Measurements from ENCODE around the gene ESRRB.

ESRRB gene

DNA sequence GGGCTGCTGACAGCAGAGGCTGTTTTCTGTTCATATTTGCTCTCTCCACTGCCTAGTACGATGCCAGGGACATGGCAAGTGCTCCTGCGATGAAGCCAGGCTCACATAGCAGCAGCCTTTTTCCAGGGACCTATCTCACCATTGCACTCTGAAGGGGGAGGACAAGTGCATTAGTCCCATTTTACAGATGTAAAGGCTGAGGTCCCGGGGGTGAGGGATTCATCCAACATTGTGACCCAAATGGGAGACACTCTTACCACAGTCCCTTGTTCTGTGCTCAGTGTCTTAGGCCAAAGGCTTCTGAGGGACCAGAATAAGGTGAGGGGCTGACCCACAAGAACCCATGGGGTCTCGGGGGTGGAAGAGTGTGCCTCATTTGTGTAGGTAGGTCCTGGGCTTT, 21.6 kb upstream of the ESRRB start:
- no peak overlapping the region for H3K27ac ChIP-seq
- TF ChIP-seq, protein P1, sequence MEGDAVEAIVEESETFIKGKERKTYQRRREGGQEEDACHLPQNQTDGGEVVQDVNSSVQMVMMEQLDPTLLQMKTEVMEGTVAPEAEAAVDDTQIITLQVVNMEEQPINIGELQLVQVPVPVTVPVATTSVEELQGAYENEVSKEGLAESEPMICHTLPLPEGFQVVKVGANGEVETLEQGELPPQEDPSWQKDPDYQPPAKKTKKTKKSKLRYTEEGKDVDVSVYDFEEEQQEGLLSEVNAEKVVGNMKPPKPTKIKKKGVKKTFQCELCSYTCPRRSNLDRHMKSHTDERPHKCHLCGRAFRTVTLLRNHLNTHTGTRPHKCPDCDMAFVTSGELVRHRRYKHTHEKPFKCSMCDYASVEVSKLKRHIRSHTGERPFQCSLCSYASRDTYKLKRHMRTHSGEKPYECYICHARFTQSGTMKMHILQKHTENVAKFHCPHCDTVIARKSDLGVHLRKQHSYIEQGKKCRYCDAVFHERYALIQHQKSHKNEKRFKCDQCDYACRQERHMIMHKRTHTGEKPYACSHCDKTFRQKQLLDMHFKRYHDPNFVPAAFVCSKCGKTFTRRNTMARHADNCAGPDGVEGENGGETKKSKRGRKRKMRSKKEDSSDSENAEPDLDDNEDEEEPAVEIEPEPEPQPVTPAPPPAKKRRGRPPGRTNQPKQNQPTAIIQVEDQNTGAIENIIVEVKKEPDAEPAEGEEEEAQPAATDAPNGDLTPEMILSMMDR (IDR thresholded peaks at IDR 0.05), result no peak
- TF ChIP-seq ZFX (IDR thresholded peaks at IDR 0.05; ENCODE audit: borderline replicate concordance), result no peak

DNA sequence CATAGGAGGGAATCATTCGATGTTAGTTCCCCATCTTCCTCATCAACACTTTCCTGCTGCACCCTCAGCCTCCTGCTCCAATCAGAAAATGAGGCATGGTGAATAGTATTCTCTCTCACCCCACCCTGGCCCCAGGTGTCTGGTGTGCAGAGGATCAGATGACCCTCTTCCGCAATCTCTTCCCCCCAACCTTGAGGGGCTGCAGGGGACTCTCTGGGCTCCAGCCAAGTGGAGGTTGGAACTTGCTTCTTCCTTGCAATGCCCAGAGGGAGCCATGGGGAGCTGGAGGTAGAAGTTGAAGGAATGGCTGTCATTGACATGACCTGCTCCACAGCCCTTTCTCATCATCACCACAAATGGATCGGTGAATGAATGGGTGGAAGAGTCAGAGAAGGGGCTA, 20.2 kb upstream of the ESRRB start:
- TF ChIP-seq ZFX (IDR thresholded peaks at IDR 0.05; ENCODE audit: borderline replicate concordance), result no peak
- TF ChIP-seq, protein P1 (IDR thresholded peaks at IDR 0.05), result no peak

DNA sequence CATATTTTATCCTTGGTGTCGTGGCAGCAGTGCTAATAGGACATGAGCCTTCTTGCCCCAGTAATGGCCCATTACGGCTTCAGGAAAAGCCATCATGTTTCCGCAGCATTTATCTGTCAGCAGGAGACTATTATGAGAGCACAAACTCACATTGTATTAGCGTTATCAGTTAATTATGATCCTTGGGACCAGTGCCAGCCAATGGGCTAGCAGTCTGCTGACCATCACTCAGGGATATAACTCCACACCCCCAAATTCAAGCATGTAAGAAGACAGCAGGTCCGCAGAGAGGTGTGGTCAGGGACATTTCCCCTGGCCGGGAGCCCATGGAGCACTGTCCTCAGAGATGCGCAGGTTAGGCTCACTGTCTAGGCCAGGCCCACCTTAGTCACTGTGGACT, 4.9 kb upstream of the ESRRB start:
- no peak overlapping the region for H3K27ac ChIP-seq
- no peak for TF ChIP-seq ZFX (IDR thresholded peaks at IDR 0.05; ENCODE audit: borderline replicate concordance)
- TF ChIP-seq, protein P1 (IDR thresholded peaks at IDR 0.05), result no peak

More for the DNA sequence above, 20.2 kb upstream of the ESRRB start:
- no peak overlapping the region for H3K27ac ChIP-seq

DNA sequence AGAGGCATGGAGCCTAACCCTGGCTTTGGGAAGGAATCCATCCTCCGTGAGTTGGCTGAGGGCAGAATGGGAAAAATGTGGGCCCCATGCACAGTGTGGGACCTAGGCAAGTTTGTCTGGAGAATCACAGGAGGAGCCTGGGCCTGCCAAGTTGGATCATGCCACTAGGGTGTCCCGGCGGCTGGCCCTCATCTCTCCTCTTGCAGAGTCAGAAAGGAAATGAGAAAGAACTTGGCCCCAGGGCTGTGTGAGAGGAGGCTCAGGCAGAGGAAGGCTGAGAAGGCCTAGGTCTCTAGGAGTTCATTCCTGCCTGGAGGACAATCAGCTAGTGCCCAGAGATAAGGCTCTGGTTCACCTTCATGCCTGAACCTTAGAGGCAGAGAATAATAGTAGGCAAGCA, 2.5 kb upstream of the ESRRB start:
- no peak for TF ChIP-seq ZFX (IDR thresholded peaks at IDR 0.05; ENCODE audit: borderline replicate concordance)
- TF ChIP-seq, protein P1 (IDR thresholded peaks at IDR 0.05), result no peak
- no peak overlapping the region for H3K27ac ChIP-seq

DNA sequence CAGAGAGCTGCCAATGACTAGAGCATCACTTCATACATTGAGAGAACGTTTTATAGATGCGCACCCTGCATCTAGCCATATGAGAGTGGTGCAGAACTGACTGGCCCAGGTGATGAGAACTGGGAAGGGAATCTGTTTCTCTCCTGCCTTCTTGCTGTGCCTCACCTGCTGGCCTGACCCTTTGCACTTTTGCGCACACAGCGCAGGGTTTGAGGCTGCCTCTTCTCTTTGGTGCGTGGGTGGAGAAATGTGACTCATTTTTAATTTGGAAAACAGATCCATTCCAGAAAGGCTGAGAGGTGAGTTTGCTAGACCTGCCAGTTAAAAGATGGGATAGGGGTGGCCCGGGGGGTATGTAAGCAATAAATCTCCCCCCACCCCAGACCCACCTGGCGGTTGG, 453 bp upstream of the ESRRB start:
- H3K27ac ChIP-seq, result no peak overlapping the region
- no peak for TF ChIP-seq ZFX (IDR thresholded peaks at IDR 0.05; ENCODE audit: borderline replicate concordance)
- TF ChIP-seq, protein P1 (IDR thresholded peaks at IDR 0.05), result no peak

DNA sequence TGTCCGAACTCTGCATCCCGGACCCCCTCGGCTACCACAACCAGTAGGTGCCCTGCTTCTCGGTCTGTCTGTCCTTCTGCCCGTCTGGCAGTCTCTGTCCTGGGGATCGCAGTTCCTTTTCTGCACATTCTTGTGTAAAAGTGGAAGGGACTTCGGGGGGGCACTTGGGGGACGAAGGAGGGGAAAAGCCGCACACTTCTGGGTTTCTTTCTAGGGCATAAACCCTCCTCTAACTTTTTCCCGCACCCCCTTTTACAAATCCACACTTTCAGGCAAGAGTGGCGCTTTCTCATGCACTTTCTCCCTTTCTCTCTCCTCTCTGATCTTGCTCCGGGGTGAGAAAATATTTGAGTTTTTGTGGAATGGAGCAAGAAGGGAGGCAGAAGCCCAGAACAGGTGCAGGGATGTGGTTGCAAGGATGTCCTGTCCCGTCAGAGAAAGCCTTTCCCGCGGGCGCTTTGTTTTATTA, 506 bp downstream of the ESRRB start:
- H3K27ac ChIP-seq, result no peak overlapping the region
- TF ChIP-seq, protein P1 (IDR thresholded peaks at IDR 0.05), result no peak
- TF ChIP-seq ZFX (IDR thresholded peaks at IDR 0.05; ENCODE audit: borderline replicate concordance), result no peak

DNA sequence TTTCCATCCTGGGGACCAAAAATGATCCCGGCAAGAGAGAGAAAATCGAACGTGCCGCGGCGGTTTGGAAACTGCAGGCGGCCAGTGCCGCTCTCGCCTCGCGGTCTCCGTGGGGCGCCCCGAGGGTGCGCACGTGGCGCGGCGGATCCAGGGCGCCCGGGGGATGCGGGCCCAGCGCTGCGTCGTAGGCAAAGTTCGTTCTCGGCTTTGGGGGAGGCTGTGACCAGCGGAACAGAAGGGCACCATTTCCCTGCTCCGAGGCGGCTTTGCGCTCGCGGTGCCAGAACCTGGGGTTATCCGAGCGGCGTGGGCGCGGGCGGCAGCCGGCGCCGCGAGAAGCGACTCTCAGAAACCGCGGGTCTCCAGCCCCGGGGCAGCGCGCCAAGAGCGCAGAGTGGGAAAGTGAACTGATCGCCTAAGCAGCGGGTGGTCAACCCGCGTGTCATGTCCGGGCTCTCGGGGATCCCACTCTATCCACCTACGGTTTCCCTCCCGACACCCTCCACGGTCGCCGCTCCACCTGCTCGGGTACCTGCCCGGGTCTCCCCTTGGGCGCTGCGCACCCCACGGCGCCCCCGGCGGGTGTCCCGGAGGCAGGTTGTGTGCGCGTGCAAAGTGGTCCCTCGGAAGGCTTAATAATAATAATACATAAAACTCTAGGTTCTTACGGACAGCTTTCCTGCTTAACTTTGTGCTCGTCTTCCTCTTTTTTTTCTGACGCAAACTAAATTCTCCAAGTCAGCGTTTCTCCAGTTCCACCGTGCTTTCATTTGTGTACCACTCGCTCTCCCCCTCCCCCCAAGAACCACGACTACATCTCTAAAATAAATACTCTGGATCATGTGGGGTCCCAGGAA, 1.2 kb downstream of the ESRRB start:
- no peak overlapping the region for H3K27ac ChIP-seq
- TF ChIP-seq ZFX (IDR thresholded peaks at IDR 0.05; ENCODE audit: borderline replicate concordance), result no peak
- TF ChIP-seq, protein P1 (IDR thresholded peaks at IDR 0.05), result no peak
